Measurements from ENCODE around the gene ATP6V0A4.

The ATP6V0A4 gene

DNA sequence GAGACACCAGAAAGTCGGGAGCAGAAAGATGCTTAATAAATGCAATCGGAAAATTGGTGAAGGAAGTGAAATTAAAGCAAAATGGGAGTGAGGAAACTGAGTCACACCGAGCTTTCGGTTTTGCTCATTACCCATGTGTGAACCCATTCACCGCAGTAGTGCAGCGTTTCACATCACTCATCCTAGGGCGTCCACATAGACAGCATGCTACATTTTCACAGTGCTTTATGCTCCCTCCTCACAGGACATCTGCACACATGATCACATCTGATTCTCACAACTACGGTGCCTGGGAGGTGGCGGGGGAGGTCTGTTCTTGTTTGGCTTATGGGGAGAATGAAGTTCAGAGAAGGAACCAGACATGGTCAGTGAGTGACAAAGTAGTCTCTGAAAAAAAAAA lies 36.6 kb upstream of the ATP6V0A4 start:
- Histone ChIP-seq H2AFZ (ENCODE audit: low read depth, low read length, severe bottlenecking) (no peak overlapping the region), H3K79me2 (ENCODE audit: insufficient read depth, low read length) (no peaks in the 10 kb centered on the region), H3K9me3 (ENCODE audit: insufficient read depth, low read length) (no peaks in the 10 kb centered on the region), H3K9ac (ENCODE audit: low read length) (no peak overlapping the region), H3K4me3 (ENCODE audit: insufficient read depth, low read length, poor library complexity, severe bottlenecking) (no peak overlapping the region), H3K9me2 (replicated peaks; ENCODE audit: insufficient read depth, low read length) (no peaks in the 10 kb centered on the region), H3K27ac (ENCODE audit: low read depth, low read length) (no peak overlapping the region), H3K4me2 (ENCODE audit: low read depth, low read length, poor library complexity, severe bottlenecking) (no peak overlapping the region), H3F3A (ENCODE audit: insufficient read depth) (no peaks in the 10 kb centered on the region), H4K20me1 (ENCODE audit: low read depth, low read length) (no peaks in the 10 kb centered on the region), H3K36me3 (ENCODE audit: low read length) (no peaks in the 10 kb centered on the region), H3K27me3 (ENCODE audit: low read length) (no peaks in the 10 kb centered on the region)
- no peak for TF ChIP-seq EZH2phosphoT487 (conservative IDR thresholded peaks at IDR 0.05; ENCODE audit: low read length)
- TF ChIP-seq, protein P1, sequence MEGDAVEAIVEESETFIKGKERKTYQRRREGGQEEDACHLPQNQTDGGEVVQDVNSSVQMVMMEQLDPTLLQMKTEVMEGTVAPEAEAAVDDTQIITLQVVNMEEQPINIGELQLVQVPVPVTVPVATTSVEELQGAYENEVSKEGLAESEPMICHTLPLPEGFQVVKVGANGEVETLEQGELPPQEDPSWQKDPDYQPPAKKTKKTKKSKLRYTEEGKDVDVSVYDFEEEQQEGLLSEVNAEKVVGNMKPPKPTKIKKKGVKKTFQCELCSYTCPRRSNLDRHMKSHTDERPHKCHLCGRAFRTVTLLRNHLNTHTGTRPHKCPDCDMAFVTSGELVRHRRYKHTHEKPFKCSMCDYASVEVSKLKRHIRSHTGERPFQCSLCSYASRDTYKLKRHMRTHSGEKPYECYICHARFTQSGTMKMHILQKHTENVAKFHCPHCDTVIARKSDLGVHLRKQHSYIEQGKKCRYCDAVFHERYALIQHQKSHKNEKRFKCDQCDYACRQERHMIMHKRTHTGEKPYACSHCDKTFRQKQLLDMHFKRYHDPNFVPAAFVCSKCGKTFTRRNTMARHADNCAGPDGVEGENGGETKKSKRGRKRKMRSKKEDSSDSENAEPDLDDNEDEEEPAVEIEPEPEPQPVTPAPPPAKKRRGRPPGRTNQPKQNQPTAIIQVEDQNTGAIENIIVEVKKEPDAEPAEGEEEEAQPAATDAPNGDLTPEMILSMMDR (IDR thresholded peaks at IDR 0.05; ENCODE audit: insufficient read depth, low read length, poor library complexity, severe bottlenecking): no peak

DNA sequence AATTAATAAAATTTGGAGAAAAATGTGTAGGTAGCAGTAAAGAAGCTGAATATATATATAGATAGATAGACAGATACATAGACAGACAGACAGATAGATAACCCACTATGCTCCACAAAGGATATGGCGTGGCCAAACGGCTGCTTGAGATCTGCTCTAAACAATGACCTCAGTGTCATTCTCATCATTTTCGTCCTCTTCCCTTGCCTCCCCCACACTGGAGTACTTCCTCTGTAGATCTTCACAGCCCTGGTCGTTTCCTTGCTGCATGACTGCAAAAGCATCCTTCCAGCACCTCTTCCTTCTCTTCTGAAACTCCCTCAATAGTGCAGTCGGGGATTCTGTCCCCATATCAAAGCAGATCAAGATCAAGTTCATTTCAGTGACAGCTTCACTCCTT lies 35.6 kb upstream of the ATP6V0A4 start:
- Histone ChIP-seq H3K9ac (ENCODE audit: low read length) (no peak overlapping the region), H3K9me2 (replicated peaks; ENCODE audit: insufficient read depth, low read length) (no peaks in the 10 kb centered on the region), H3K27me3 (ENCODE audit: low read length) (no peaks in the 10 kb centered on the region), H3K9me3 (ENCODE audit: insufficient read depth, low read length) (no peaks in the 10 kb centered on the region), H4K20me1 (ENCODE audit: low read depth, low read length) (no peaks in the 10 kb centered on the region), H2AFZ (ENCODE audit: low read depth, low read length, severe bottlenecking) (no peak overlapping the region), H3K27ac (ENCODE audit: low read depth, low read length) (no peak overlapping the region), H3K79me2 (ENCODE audit: insufficient read depth, low read length) (no peaks in the 10 kb centered on the region), H3F3A (ENCODE audit: insufficient read depth) (no peaks in the 10 kb centered on the region), H3K4me3 (ENCODE audit: insufficient read depth, low read length, poor library complexity, severe bottlenecking) (no peak overlapping the region), H3K4me2 (ENCODE audit: low read depth, low read length, poor library complexity, severe bottlenecking) (no peak overlapping the region), H3K36me3 (ENCODE audit: low read length) (no peaks in the 10 kb centered on the region)
- TF ChIP-seq, protein P1 (IDR thresholded peaks at IDR 0.05; ENCODE audit: insufficient read depth, low read length, poor library complexity, severe bottlenecking): no peak
- no peak for TF ChIP-seq EZH2phosphoT487 (conservative IDR thresholded peaks at IDR 0.05; ENCODE audit: low read length)

DNA sequence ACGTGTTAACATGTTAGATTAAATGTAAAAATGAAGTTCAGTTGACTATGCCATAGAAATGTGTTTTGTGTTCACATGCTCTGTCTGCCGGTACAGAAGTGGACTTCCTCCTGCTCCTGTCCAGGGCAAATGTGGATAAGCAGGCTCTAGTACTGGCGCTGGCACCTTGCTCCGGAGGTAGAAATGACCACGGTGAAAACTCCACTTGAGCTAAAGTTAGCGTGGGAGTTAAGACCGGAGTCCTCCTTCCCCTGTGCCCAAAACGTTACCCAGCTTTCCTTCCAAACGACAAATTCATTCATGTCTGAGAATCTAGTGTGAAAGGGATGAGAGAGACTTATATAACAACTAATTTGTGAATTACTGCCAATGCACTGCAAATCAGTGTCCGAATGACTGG lies 35.0 kb upstream of the ATP6V0A4 start:
- no peak for TF ChIP-seq EZH2phosphoT487 (conservative IDR thresholded peaks at IDR 0.05; ENCODE audit: low read length)
- TF ChIP-seq, protein P1 (IDR thresholded peaks at IDR 0.05; ENCODE audit: insufficient read depth, low read length, poor library complexity, severe bottlenecking): no peak
- no peak overlapping the region for H3K4me3 ChIP-seq (ENCODE audit: insufficient read depth, low read length, poor library complexity, severe bottlenecking)
- H2AFZ ChIP-seq (ENCODE audit: low read depth, low read length, severe bottlenecking): no peak overlapping the region
- H4K20me1 ChIP-seq (ENCODE audit: low read depth, low read length): no peaks in the 10 kb centered on the region
- no peaks in the 10 kb centered on the region for H3K9me3 ChIP-seq (ENCODE audit: insufficient read depth, low read length)
- H3K27ac ChIP-seq (ENCODE audit: low read depth, low read length): no peak overlapping the region
- H3K9ac ChIP-seq (ENCODE audit: low read length): no peak overlapping the region
- H3K79me2 ChIP-seq (ENCODE audit: insufficient read depth, low read length): no peaks in the 10 kb centered on the region
- H3K27me3 ChIP-seq (ENCODE audit: low read length): no peaks in the 10 kb centered on the region
- H3K36me3 ChIP-seq (ENCODE audit: low read length): no peaks in the 10 kb centered on the region
- H3K9me2 ChIP-seq (replicated peaks; ENCODE audit: insufficient read depth, low read length): no peaks in the 10 kb centered on the region
- no peak overlapping the region for H3K4me2 ChIP-seq (ENCODE audit: low read depth, low read length, poor library complexity, severe bottlenecking)
- no peaks in the 10 kb centered on the region for H3F3A ChIP-seq (ENCODE audit: insufficient read depth)
